Measurements from ENCODE around the gene OMG. TPM values are rescaled to one million over a fixed set of nuclear protein-coding genes. Genes with fewer than 3 reads are reported as not detected.

Gene OMG
- total and polyA plus RNA-seq, 2 donors (not counting 1 experiment from before 2014, with no cell fraction given): 0.39 to 1.7 TPM

- intact Hi-C loops (cut with micrococcal nuclease): no loop called here
- WGBS (ENCODE audit: insufficient coverage): 82% methylated on average over 1 of the region's 1 CpG
- no peak overlapping the region for H3K27ac ChIP-seq (ENCODE audit: low read length in 2 of 2)
- H3K4me1 ChIP-seq (ENCODE audit: control insufficient read depth in 2 of 2, insufficient read depth in 2 of 2, low read length in 2 of 2): no peaks in the 10 kb centered on the region
- DNase-seq (no peak), ATAC-seq (ENCODE audit: low read depth) (no peak)
- Mint-ChIP-seq H3K27me3 (no peaks in the 10 kb centered on the region), H3K4me3 (no peak overlapping the region), H3K4me1 (no peaks in the 10 kb centered on the region), H3K27ac (no peak overlapping the region), H3K9me3 (ENCODE audit: insufficient read depth) (no peaks in the 10 kb centered on the region)
- H4K20me1 ChIP-seq (ENCODE audit: control insufficient read depth, insufficient read depth, low read length, poor library complexity, severe bottlenecking): no peaks in the 10 kb centered on the region
- peaks cover 4% of the 10 kb centered on the region in 2 experiments for H3K36me3 ChIP-seq (replicated peaks in 1 of 2; ENCODE audit: control extremely low read depth in 1 of 2, control insufficient read depth in 1 of 2, extremely low read depth in 1 of 2, insufficient read depth in 2 of 2, low read length in 1 of 2)
- H3K9me3 ChIP-seq (ENCODE audit: control extremely low read depth in 1 of 3, control insufficient read depth in 2 of 3, insufficient read depth in 1 of 3, low read length in 2 of 3): no peaks in the 10 kb centered on the region
- POLR2A ChIA-PET: no interaction called here
- H3K4me3 ChIP-seq (ENCODE audit: control extremely low read depth in 1 of 5, extremely low read depth in 1 of 5, insufficient read depth in 1 of 5, low read depth in 2 of 5, low read length in 4 of 5): no peak overlapping the region
- H3K4me2 ChIP-seq (replicated peaks; ENCODE audit: low read depth, low read length, poor library complexity, severe bottlenecking): no peak overlapping the region
- TF ChIP-seq CTCF (IDR thresholded peaks at IDR 0.05) (no peak), EZH2 (IDR thresholded peaks at IDR 0.05; ENCODE audit: borderline replicate concordance, insufficient read depth, low read depth, low read length, poor library complexity, severe bottlenecking) (no peak)
- CTCF ChIA-PET: no interaction called here
- no peaks in the 10 kb centered on the region for H3K79me2 ChIP-seq (ENCODE audit: control insufficient read depth, insufficient read depth, low read length)
- H3K9ac ChIP-seq (ENCODE audit: low read length): no peak overlapping the region
- H2AFZ ChIP-seq (ENCODE audit: insufficient read depth, low read depth, low read length, poor library complexity, severe bottlenecking): no peak overlapping the region
- no peaks in the 10 kb centered on the region for H3K27me3 ChIP-seq (replicated peaks in 1 of 4; ENCODE audit: control extremely low read depth in 1 of 4, control insufficient read depth in 3 of 4, insufficient read depth in 4 of 4, low read length in 3 of 4)
Observed at GRCh38 chr17:31272236-31272635, 24.8 kb downstream of the OMG start.

GRCh38 chr17:31269578-31269983, 27.5 kb downstream of the OMG start:
- Histone ChIP-seq H4K20me1 (ENCODE audit: control insufficient read depth, insufficient read depth, low read length, poor library complexity, severe bottlenecking) (no peaks in the 10 kb centered on the region), H3K27ac (ENCODE audit: low read length in 2 of 2) (no peak overlapping the region), H3K4me3 (ENCODE audit: control extremely low read depth in 1 of 5, extremely low read depth in 1 of 5, insufficient read depth in 1 of 5, low read depth in 2 of 5, low read length in 4 of 5) (no peak overlapping the region), H3K27me3 (replicated peaks in 1 of 4; ENCODE audit: control extremely low read depth in 1 of 4, control insufficient read depth in 3 of 4, insufficient read depth in 4 of 4, low read length in 3 of 4) (no peaks in the 10 kb centered on the region), H3K4me1 (ENCODE audit: control insufficient read depth in 2 of 2, insufficient read depth in 2 of 2, low read length in 2 of 2) (no peaks in the 10 kb centered on the region), H3K36me3 (replicated peaks in 1 of 2; ENCODE audit: control extremely low read depth in 1 of 2, control insufficient read depth in 1 of 2, extremely low read depth in 1 of 2, insufficient read depth in 2 of 2, low read length in 1 of 2) (peaks cover 4% of the 10 kb centered on the region in 2 experiments), H3K9me3 (ENCODE audit: control extremely low read depth in 1 of 3, control insufficient read depth in 2 of 3, insufficient read depth in 1 of 3, low read length in 2 of 3) (no peaks in the 10 kb centered on the region), H3K9ac (ENCODE audit: low read length) (no peak overlapping the region), H3K4me2 (replicated peaks; ENCODE audit: low read depth, low read length, poor library complexity, severe bottlenecking) (no peak overlapping the region), H2AFZ (ENCODE audit: insufficient read depth, low read depth, low read length, poor library complexity, severe bottlenecking) (no peak overlapping the region), H3K79me2 (ENCODE audit: control insufficient read depth, insufficient read depth, low read length) (no peaks in the 10 kb centered on the region)
- H3K27ac Mint-ChIP-seq: no peak overlapping the region
- no peak overlapping the region for H3K4me3 Mint-ChIP-seq
- POLR2A ChIA-PET: no interaction called here
- no peaks in the 10 kb centered on the region for H3K4me1 Mint-ChIP-seq
- intact Hi-C loops (cut with micrococcal nuclease): loop anchor here (5.0 kb wide), 1 partner anchor 38 kb away; no protein-coding TSS in a partner anchor
- WGBS (ENCODE audit: insufficient coverage): no CpG with 5 or more reads among the region's 1 CpG
- TF ChIP-seq CTCF (IDR thresholded peaks at IDR 0.05) (no peak), EZH2 (IDR thresholded peaks at IDR 0.05; ENCODE audit: borderline replicate concordance, insufficient read depth, low read depth, low read length, poor library complexity, severe bottlenecking) (no peak)
- ATAC-seq (ENCODE audit: low read depth) (no peak), DNase-seq (no peak)
- H3K9me3 Mint-ChIP-seq (ENCODE audit: insufficient read depth): no peaks in the 10 kb centered on the region
- no peaks in the 10 kb centered on the region for H3K27me3 Mint-ChIP-seq
- CTCF ChIA-PET: interaction anchor here (0.6 to 8.8 kb wide), 4 partner anchors 9 to 102 kb away, joined by 3 to 125 read pairs (median 4); no protein-coding TSS in a partner anchor

All from B cell (primary cell).